GM23338 (cell line): ENCODE data around the gene PDZD7.
A peak's percentile ranks its signal among the peaks of the same experiment; 100 is the strongest.

ENCODE experiments used
- CTCF ChIP-seq, 2 experiments: fragments of 200-600 bp in 1 of 2; sonication (generic) in 1 of 2; conservative IDR thresholded peaks; 2 replicates each; pipeline versions ENCODE4 v1.5.1 to v1.6.1; 2016 to 2017; ENCODE audit warnings: antibody characterized with exemption in 2 of 2, low read depth in 2 of 2, mild to moderate bottlenecking in 2 of 2, moderate library complexity in 1 of 2
- EZH2 ChIP-seq: fragments of 200-600 bp; sonication (generic); IDR thresholded peaks from one replicate; pipeline ENCODE4 v1.8.0; 2017; ENCODE audit warnings: antibody characterized with exemption, mild to moderate bottlenecking, low read depth; ENCODE audit not compliant: unreplicated experiment

GRCh38 chr10:101050208-101051069 is 19.5 kb upstream of the PDZD7 start:
- no peak for TF ChIP-seq EZH2
- TF ChIP-seq CTCF (conservative IDR thresholded peaks at IDR 0.05; ENCODE audit: low read depth in 2 of 2), result peak; percentile 76 to 79
